H9 (cell line): ENCODE data around the gene TSPAN17. TPM values are rescaled to one million over a fixed set of nuclear protein-coding genes. Genes with fewer than 3 reads are reported as not detected.

Experiments
- DNase-seq: peaks from one replicate; pipeline ENCODE4 v3.0.0-alpha.2; 2017
- H2AFZ ChIP-seq: one replicate; pipeline ENCODE4 v1.6.1; 2013; ENCODE audit warnings: mild to moderate bottlenecking, low read length, control low read depth, moderate library complexity
- H2AK5ac ChIP-seq: 2 replicates; pipeline ENCODE4 v1.6.1; 2013; ENCODE audit warnings: low read length, control low read depth, mixed read lengths; ENCODE audit not compliant: insufficient read length
- H2BK120ac ChIP-seq: one replicate; pipeline ENCODE4 v1.6.1; 2013; ENCODE audit warnings: low read depth, mild to moderate bottlenecking, low read length, control low read depth, inconsistent platforms; ENCODE audit not compliant: poor library complexity, severe bottlenecking
- H2BK12ac ChIP-seq: 2 replicates; pipeline ENCODE4 v1.6.1; 2013; ENCODE audit warnings: low read length, control low read depth, mixed read lengths, low read depth; ENCODE audit not compliant: insufficient read length
- H2BK15ac ChIP-seq: 2 replicates; pipeline ENCODE4 v1.6.1; 2013; ENCODE audit warnings: low read depth, low read length, control low read depth
- H2BK20ac ChIP-seq: one replicate; pipeline ENCODE4 v1.6.1; 2013; ENCODE audit warnings: low read depth, mild to moderate bottlenecking, low read length, control low read depth, inconsistent platforms; ENCODE audit not compliant: poor library complexity, severe bottlenecking
- H2BK5ac ChIP-seq: 2 replicates; pipeline ENCODE4 v1.6.1; 2013; ENCODE audit warnings: low read length, control low read depth, mixed read lengths; ENCODE audit not compliant: insufficient read length
- H3K14ac ChIP-seq: 2 replicates; pipeline ENCODE4 v1.6.1; 2013; ENCODE audit warnings: low read length, control low read depth; ENCODE audit not compliant: insufficient read depth
- H3K18ac ChIP-seq: 2 replicates; pipeline ENCODE4 v1.6.1; 2013; ENCODE audit warnings: low read depth, mild to moderate bottlenecking, mixed read lengths, low read length, control low read depth; ENCODE audit not compliant: insufficient read length
- H3K23ac ChIP-seq: 2 replicates; pipeline ENCODE4 v1.6.1; 2013; ENCODE audit warnings: low read length, control low read depth, mixed read lengths, low read depth; ENCODE audit not compliant: insufficient read length
- H3K23me2 ChIP-seq: 2 replicates; pipeline ENCODE4 v1.6.1; 2013; ENCODE audit warnings: low read depth, mild to moderate bottlenecking, mixed read lengths, low read length, control low read depth; ENCODE audit not compliant: insufficient read length, poor library complexity, severe bottlenecking
- H3K27ac ChIP-seq: 2 replicates; pipeline ENCODE4 v1.5.1; 2013; ENCODE audit warnings: low read length, control low read depth, mixed read lengths, low read depth; ENCODE audit not compliant: insufficient read length
- H3K27me3 ChIP-seq: 2 replicates; pipeline ENCODE4 v1.6.1; 2013; ENCODE audit warnings: low read length, control low read depth, inconsistent platforms; ENCODE audit not compliant: insufficient read depth
- H3K4ac ChIP-seq: 2 replicates; pipeline ENCODE4 v1.6.1; 2013; ENCODE audit warnings: low read depth, mild to moderate bottlenecking, control low read depth, inconsistent platforms, low read length, moderate library complexity
- H3K4me1 ChIP-seq: 2 replicates; pipeline ENCODE4 v1.6.1; 2013; ENCODE audit warnings: low read length, control low read depth, inconsistent platforms; ENCODE audit not compliant: insufficient read depth
- H3K4me2 ChIP-seq: 2 replicates; pipeline ENCODE4 v1.6.1; 2013; ENCODE audit warnings: low read length, control low read depth, mixed read lengths; ENCODE audit not compliant: insufficient read length, insufficient read depth
- H3K56ac ChIP-seq: 2 replicates; pipeline ENCODE4 v1.6.1; 2013; ENCODE audit warnings: low read depth, mild to moderate bottlenecking, mixed read lengths, low read length, control low read depth; ENCODE audit not compliant: insufficient read length
- H3K79me1 ChIP-seq: 2 replicates; pipeline ENCODE4 v1.6.1; 2013; ENCODE audit warnings: low read depth, mild to moderate bottlenecking, moderate library complexity, low read length, control low read depth, inconsistent platforms; ENCODE audit not compliant: insufficient read depth, poor library complexity, severe bottlenecking
- H3K79me2 ChIP-seq: 2 replicates; pipeline ENCODE4 v1.6.1; 2013; ENCODE audit warnings: low read length, control low read depth, inconsistent platforms; ENCODE audit not compliant: insufficient read depth
- H3K9ac ChIP-seq: 2 replicates; pipeline ENCODE4 v1.6.1; 2013; ENCODE audit warnings: low read length, control low read depth, mixed read lengths; ENCODE audit not compliant: insufficient read length; ENCODE audit errors: extremely low read depth
- H3K9me3 ChIP-seq: one replicate; pipeline ENCODE4 v1.6.1; 2013; ENCODE audit warnings: low read depth, low read length, inconsistent platforms; ENCODE audit not compliant: control insufficient read depth
- H3T11ph ChIP-seq: one replicate; pipeline ENCODE4 v1.6.1; 2013; ENCODE audit warnings: mild to moderate bottlenecking, low read length, control low read depth, inconsistent platforms
- H4K20me1 ChIP-seq: one replicate; pipeline ENCODE4 v1.6.1; 2013; ENCODE audit not compliant: control insufficient read depth, insufficient read length, insufficient read depth
- H4K5ac ChIP-seq: 2 replicates; pipeline ENCODE4 v1.6.1; 2013; ENCODE audit warnings: low read depth, mild to moderate bottlenecking, mixed read lengths, low read length, control low read depth; ENCODE audit not compliant: insufficient read length
- H4K8ac ChIP-seq: replicated peaks from 2 replicates; pipeline ENCODE4 v1.6.1; 2013; ENCODE audit warnings: low read length, control low read depth, mixed read lengths, low read depth; ENCODE audit not compliant: insufficient read length
- H4K91ac ChIP-seq: 2 replicates; pipeline ENCODE4 v1.6.1; 2013; ENCODE audit warnings: low read depth, mild to moderate bottlenecking, moderate library complexity, mixed read lengths, low read length, control low read depth; ENCODE audit not compliant: insufficient read length
- H3K27ac Mint-ChIP-seq, 3 experiments: 2 replicates in 2 of 3; 3 replicates in 1 of 3; pipeline ENCODE4 v1.8.0; 2020 to 2021; ENCODE audit warnings: mixed read lengths in 3 of 3, mild to moderate bottlenecking in 1 of 3, moderate library complexity in 1 of 3
- H3K27me3 Mint-ChIP-seq: 2 replicates; pipeline ENCODE4 v1.8.0; 2021; ENCODE audit warnings: low read depth, mild to moderate bottlenecking, moderate library complexity, mixed read lengths
- H3K36me3 Mint-ChIP-seq, 3 experiments: 2 replicates in 2 of 3; 3 replicates in 1 of 3; pipeline ENCODE4 v1.8.0; 2020 to 2021; ENCODE audit warnings: low read depth in 3 of 3, mixed read lengths in 3 of 3; ENCODE audit not compliant: insufficient read depth in 1 of 3
- H3K4me1 Mint-ChIP-seq, 2 experiments: 2 replicates each; pipeline ENCODE4 v1.8.0; 2020; ENCODE audit warnings: mixed read lengths in 2 of 2
- H3K4me3 Mint-ChIP-seq, 2 experiments: 2 replicates in 1 of 2; 3 replicates in 1 of 2; pipeline ENCODE4 v1.8.0; 2020 to 2021; ENCODE audit warnings: mild to moderate bottlenecking in 2 of 2, mixed read lengths in 2 of 2, moderate library complexity in 1 of 2
- H3K9me3 Mint-ChIP-seq, 2 experiments: 2 replicates in 1 of 2; 3 replicates in 1 of 2; pipeline ENCODE4 v1.8.0; 2020; ENCODE audit warnings: mild to moderate bottlenecking in 2 of 2, mixed read lengths in 2 of 2, moderate library complexity in 1 of 2
- CTCF ChIP-seq: fragments of 200-600 bp; sonication (generic); conservative IDR thresholded peaks from 3 replicates; pipeline ENCODE4 v1.8.0; 2021; ENCODE audit warnings: antibody characterized with exemption, mild to moderate bottlenecking
- WGBS: extraction: QIAGEN DNeasy Blood & Tissue Kit; methylation state at CpG from one replicate; pipeline ENCODE4 v1.1.7; 2013; ENCODE audit warnings: missing lambda C conversion rate, low lambda C conversion rate, mixed read lengths; ENCODE audit not compliant: insufficient read length; ENCODE audit errors: extremely low coverage; 5-methylcytosine and 5-hydroxymethylcytosine counted together
- total RNA-seq: library from RNA; stranded (reverse); gene quantifications from 2 replicates; pipeline ENCODE4 v1.2.1, GENCODE V29; 2021

Gene TSPAN17
- total RNA-seq, 1 experiment from 2014 or later: 46.8 TPM

- WGBS: no CpG with 5 or more reads among the region's 20 CpGs
- no peak overlapping the region for H2BK15ac ChIP-seq
- no peak overlapping the region for H2BK5ac ChIP-seq
- no peak overlapping the region for H4K5ac ChIP-seq
- H2AK5ac ChIP-seq: no peak overlapping the region
- H3K56ac ChIP-seq: no peak overlapping the region
- Mint-ChIP-seq H3K9me3 (peaks cover 0 to 7% of the 10 kb centered on the region in 2 experiments; a peak in 2 of 5 replicates), H3K27me3 (peaks cover 84% of the 10 kb centered on the region), H3K4me1 (peaks cover 27 to 42% of the 10 kb centered on the region in 2 experiments), H3K36me3 (peaks cover 0 to 6% (median 0%) of the 10 kb centered on the region in 3 experiments; a peak in 3 of 7 replicates), H3K27ac (0 out of 7 replicates have a peak overlapping the region, but pooled peaks of 1 of the 3 experiments have one; percentile 2), H3K4me3 (peak overlapping the region; percentile 59 to 77)
- no peak overlapping the region for H3T11ph ChIP-seq
- no peaks in the 10 kb centered on the region for H3K79me2 ChIP-seq
- DNase-seq: no peak
- H2BK120ac ChIP-seq: no peak overlapping the region
- no peak overlapping the region for H4K8ac ChIP-seq
- H3K9ac ChIP-seq: no peak overlapping the region
- no peak overlapping the region for H4K91ac ChIP-seq
- H2BK12ac ChIP-seq: no peak overlapping the region
- TF ChIP-seq CTCF: no peak
- H3K14ac ChIP-seq: no peak overlapping the region
- H3K27ac ChIP-seq: no peak overlapping the region
- peak overlapping the region; percentile 93 for H3K4me2 ChIP-seq
- H2BK20ac ChIP-seq: no peak overlapping the region
- H3K9me3 ChIP-seq: no peaks in the 10 kb centered on the region
- no peaks in the 10 kb centered on the region for H4K20me1 ChIP-seq
- H3K23ac ChIP-seq: no peak overlapping the region
- no peaks in the 10 kb centered on the region for H3K4me1 ChIP-seq
- no peak overlapping the region for H3K4ac ChIP-seq
- H3K79me1 ChIP-seq: no peaks in the 10 kb centered on the region
- no peak overlapping the region for H3K18ac ChIP-seq
- H3K23me2 ChIP-seq: peaks cover 8% of the 10 kb centered on the region
- H3K27me3 ChIP-seq: peaks cover 6% of the 10 kb centered on the region; the same call in 1 of the 2 replicates
- no peak overlapping the region for H2AFZ ChIP-seq
Measured at GRCh38 chr5:176630681-176631222, 16.5 kb upstream of the TSPAN17 start.
